ENCODE results near the gene PUS10.

DNA sequence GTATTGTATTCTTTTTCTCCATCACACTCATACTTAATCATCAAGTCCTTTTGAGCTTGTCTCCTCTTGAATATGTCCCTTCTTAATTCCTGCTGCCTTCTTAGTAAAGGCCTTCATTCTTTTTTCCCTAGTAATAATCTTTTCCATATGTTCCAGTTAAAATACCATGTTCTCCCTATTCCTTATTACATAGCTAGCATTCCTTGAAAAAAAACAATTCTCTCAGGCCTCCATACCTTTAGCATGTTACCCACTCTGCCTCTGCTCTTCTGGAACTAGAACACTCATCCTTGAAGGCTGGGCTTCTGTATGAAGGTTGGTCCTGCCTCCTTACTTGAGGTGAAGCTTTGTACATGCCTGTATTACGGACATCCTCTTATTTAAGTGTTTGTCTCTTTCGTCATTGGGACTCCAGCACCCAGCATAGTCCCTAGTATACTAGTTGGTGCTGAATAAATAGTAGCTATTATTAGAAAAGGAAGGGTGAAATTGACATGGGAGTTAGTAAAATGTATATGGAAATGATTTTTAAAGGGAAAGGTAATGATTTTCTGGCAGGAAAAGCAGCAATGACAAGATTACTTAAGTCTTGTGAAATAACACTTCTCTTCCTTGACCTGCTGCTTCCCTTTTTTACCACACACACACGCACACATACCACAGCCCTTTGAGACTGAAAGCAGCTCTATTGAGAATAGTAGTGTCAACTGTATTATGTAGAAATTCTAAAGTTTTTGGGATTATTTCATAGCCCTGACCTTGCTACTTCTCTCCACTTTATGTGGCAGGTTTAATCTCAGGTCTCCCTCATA, 91.1 kb downstream of the PUS10 start:
- TF ChIP-seq SUZ12 (IDR thresholded peaks at IDR 0.05; ENCODE audit: extremely low read depth, insufficient read depth, insufficient read length) (no peak), YY1 (IDR thresholded peaks at IDR 0.05; ENCODE audit: insufficient read depth, insufficient read length) (no peak)

All from NT2/D1 (cell line).